Thyroid gland (tissue), 4 donors: Measurements from ENCODE around the gene ACBD5.
A peak's percentile ranks its signal among the peaks of the same experiment; 100 is the strongest.

Source experiments
- CTCF ChIP-seq, 6 experiments: fragments of 200-600 bp in 3 of 6; fragments of 450-650 bp in 3 of 6; sonication (generic) in 3 of 6; IDR thresholded peaks; one replicate each; pipeline ENCODE4 v1.5.1; 2016 to 2019; ENCODE audit warnings: antibody characterized with exemption in 6 of 6, mild to moderate bottlenecking in 2 of 6, inconsistent platforms in 1 of 6, moderate library complexity in 1 of 6
- POLR2A ChIP-seq, 2 donors: fragments of 450-650 bp; IDR thresholded peaks; one replicate each; pipeline ENCODE4 v1.6.1; 2017; ENCODE audit warnings: antibody characterized with exemption in 2 of 2, mild to moderate bottlenecking in 2 of 2, moderate library complexity in 1 of 2

- no peak for TF ChIP-seq POLR2A (IDR thresholded peaks at IDR 0.05)
- peak; percentile 26 to 66 (median 56) for TF ChIP-seq CTCF (IDR thresholded peaks at IDR 0.05)
Measured at GRCh38 chr10:27223964-27224363, 16.6 kb downstream of the ACBD5 start.
